Measurements from ENCODE around the gene ELMO1. TPM values are rescaled to one million over a fixed set of nuclear protein-coding genes. Genes with fewer than 3 reads are reported as not detected.

Gene ELMO1
- polyA plus RNA-seq, 1 donor (not counting 4 experiments of a cell fraction or from before 2014, with no cell fraction given): not detected

DNA sequence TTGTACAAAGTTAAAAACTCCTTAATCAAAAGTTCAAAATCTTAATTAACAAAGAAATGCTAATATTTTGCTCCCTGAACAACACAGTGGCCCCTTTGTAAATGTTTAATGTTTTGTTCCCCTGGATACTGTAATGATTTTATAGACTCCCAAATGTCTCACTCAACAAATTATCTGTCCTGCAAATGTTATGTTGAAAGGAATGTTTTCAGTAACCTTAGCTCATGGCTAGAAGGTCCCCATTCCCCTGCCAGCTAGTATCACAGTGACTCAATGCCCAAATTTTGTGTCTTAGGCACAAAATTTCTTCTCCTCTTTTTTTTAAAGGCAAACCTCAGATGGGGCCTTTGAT, 298.9 kb downstream of the ELMO1 start:
- FAIRE-seq: no peak

GRCh38 chr7:37149051-37149772, 299.5 kb downstream of the ELMO1 start:
- dilution Hi-C loops (cut with MboI; ENCODE audit: extremely low pct_ligation_motif_present, low sequenced_read_pairs): no loop called here
- Histone ChIP-seq H2AFZ (ENCODE audit: control insufficient read depth, low read length) (no peak overlapping the region), H3K9me1 (ENCODE audit: control insufficient read depth, extremely low read depth, insufficient read depth, low read length) (no peaks in the 10 kb centered on the region), H3K36me3 (ENCODE audit: control insufficient read depth in 2 of 2, extremely low read depth in 1 of 2, insufficient read depth in 2 of 2, low read length in 2 of 2) (no peaks in the 10 kb centered on the region), H3K27me3 (ENCODE audit: control insufficient read depth, extremely low read depth, insufficient read depth, low read length) (no peaks in the 10 kb centered on the region), H3K79me2 (ENCODE audit: control insufficient read depth, insufficient read depth, low read length) (no peaks in the 10 kb centered on the region), H3K4me3 (ENCODE audit: control insufficient read depth in 2 of 3, extremely low read depth in 1 of 3, insufficient read depth in 2 of 3, low read depth in 1 of 3, low read length in 3 of 3) (no peak overlapping the region), H4K20me1 (ENCODE audit: control insufficient read depth, extremely low read depth, insufficient read depth, low read length) (no peaks in the 10 kb centered on the region), H3K4me2 (ENCODE audit: control insufficient read depth, extremely low read depth, insufficient read depth, low read depth, low read length) (no peak overlapping the region), H3K4me1 (ENCODE audit: control insufficient read depth, extremely low read depth, insufficient read depth, low read length) (no peaks in the 10 kb centered on the region), H3K9me3 (ENCODE audit: control insufficient read depth, low read depth, low read length) (no peaks in the 10 kb centered on the region), H3K27ac (ENCODE audit: control insufficient read depth, insufficient read depth, low read length) (no peak overlapping the region), H3K9ac (ENCODE audit: control insufficient read depth, extremely low read depth, insufficient read depth, low read length) (no peak overlapping the region)
- TF ChIP-seq, protein P1, sequence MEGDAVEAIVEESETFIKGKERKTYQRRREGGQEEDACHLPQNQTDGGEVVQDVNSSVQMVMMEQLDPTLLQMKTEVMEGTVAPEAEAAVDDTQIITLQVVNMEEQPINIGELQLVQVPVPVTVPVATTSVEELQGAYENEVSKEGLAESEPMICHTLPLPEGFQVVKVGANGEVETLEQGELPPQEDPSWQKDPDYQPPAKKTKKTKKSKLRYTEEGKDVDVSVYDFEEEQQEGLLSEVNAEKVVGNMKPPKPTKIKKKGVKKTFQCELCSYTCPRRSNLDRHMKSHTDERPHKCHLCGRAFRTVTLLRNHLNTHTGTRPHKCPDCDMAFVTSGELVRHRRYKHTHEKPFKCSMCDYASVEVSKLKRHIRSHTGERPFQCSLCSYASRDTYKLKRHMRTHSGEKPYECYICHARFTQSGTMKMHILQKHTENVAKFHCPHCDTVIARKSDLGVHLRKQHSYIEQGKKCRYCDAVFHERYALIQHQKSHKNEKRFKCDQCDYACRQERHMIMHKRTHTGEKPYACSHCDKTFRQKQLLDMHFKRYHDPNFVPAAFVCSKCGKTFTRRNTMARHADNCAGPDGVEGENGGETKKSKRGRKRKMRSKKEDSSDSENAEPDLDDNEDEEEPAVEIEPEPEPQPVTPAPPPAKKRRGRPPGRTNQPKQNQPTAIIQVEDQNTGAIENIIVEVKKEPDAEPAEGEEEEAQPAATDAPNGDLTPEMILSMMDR (optimal IDR thresholded peaks at IDR 0.05 in 1 of 3, IDR thresholded peaks at IDR 0.05 in 1 of 3, conservative IDR thresholded peaks at IDR 0.05 in 1 of 3; ENCODE audit: extremely low read depth in 1 of 3, insufficient read depth in 2 of 3, low read length in 3 of 3): no peak
- no peak for TF ChIP-seq EZH2 (IDR thresholded peaks at IDR 0.05; ENCODE audit: low read length)
- DNase-seq (ENCODE audit: low read depth, low spot score) (no peak), FAIRE-seq (no peak)

More for the DNA sequence above, 298.9 kb downstream of the ELMO1 start:
- no peaks in the 10 kb centered on the region for H3K4me1 ChIP-seq (ENCODE audit: control insufficient read depth, extremely low read depth, insufficient read depth, low read length)
- H2AFZ ChIP-seq (ENCODE audit: control insufficient read depth, low read length): no peak overlapping the region
- no peaks in the 10 kb centered on the region for H4K20me1 ChIP-seq (ENCODE audit: control insufficient read depth, extremely low read depth, insufficient read depth, low read length)
- no peaks in the 10 kb centered on the region for H3K9me1 ChIP-seq (ENCODE audit: control insufficient read depth, extremely low read depth, insufficient read depth, low read length)
- H3K36me3 ChIP-seq (ENCODE audit: control insufficient read depth in 2 of 2, extremely low read depth in 1 of 2, insufficient read depth in 2 of 2, low read length in 2 of 2): no peaks in the 10 kb centered on the region
- no peak overlapping the region for H3K9ac ChIP-seq (ENCODE audit: control insufficient read depth, extremely low read depth, insufficient read depth, low read length)
- H3K4me3 ChIP-seq (ENCODE audit: control insufficient read depth in 2 of 3, extremely low read depth in 1 of 3, insufficient read depth in 2 of 3, low read depth in 1 of 3, low read length in 3 of 3): no peak overlapping the region
- no peaks in the 10 kb centered on the region for H3K27me3 ChIP-seq (ENCODE audit: control insufficient read depth, extremely low read depth, insufficient read depth, low read length)
- no peaks in the 10 kb centered on the region for H3K9me3 ChIP-seq (ENCODE audit: control insufficient read depth, low read depth, low read length)
- no peaks in the 10 kb centered on the region for H3K79me2 ChIP-seq (ENCODE audit: control insufficient read depth, insufficient read depth, low read length)
- no peak overlapping the region for H3K27ac ChIP-seq (ENCODE audit: control insufficient read depth, insufficient read depth, low read length)
- TF ChIP-seq, protein P1 (optimal IDR thresholded peaks at IDR 0.05 in 1 of 3, IDR thresholded peaks at IDR 0.05 in 1 of 3, conservative IDR thresholded peaks at IDR 0.05 in 1 of 3; ENCODE audit: extremely low read depth in 1 of 3, insufficient read depth in 2 of 3, low read length in 3 of 3): no peak
- no peak for TF ChIP-seq EZH2 (IDR thresholded peaks at IDR 0.05; ENCODE audit: low read length)
- no peak overlapping the region for H3K4me2 ChIP-seq (ENCODE audit: control insufficient read depth, extremely low read depth, insufficient read depth, low read depth, low read length)
- DNase-seq (ENCODE audit: low read depth, low spot score): no peak
- dilution Hi-C loops (cut with MboI; ENCODE audit: extremely low pct_ligation_motif_present, low sequenced_read_pairs): no loop called here

Data from keratinocyte (primary cell).